Ovary (tissue), 9 donors: ENCODE data around the gene GOLGA8A. TPM values are rescaled to one million over a fixed set of nuclear protein-coding genes. Genes with fewer than 3 reads are reported as not detected.

Experiments
- DNase-seq, 5 donors: peaks; one replicate each; pipeline ENCODE4 v3.0.0-alpha.2; 2019 to 2020
- H3K27ac ChIP-seq, 2 donors: fragments of 200-600 bp; one replicate each; pipeline versions ENCODE4 v1.5.1 to v1.8.0; 2019 to 2022
- H3K27me3 ChIP-seq: fragments of 200-600 bp; one replicate; pipeline ENCODE4 v1.8.0; 2022
- H3K36me3 ChIP-seq: fragments of 200-600 bp; sonication (generic); one replicate; pipeline ENCODE4 v1.5.1; 2019
- H3K4me1 ChIP-seq: one replicate; pipeline ENCODE4 v1.8.1; 2013; ENCODE audit warnings: mild to moderate bottlenecking, moderate library complexity; ENCODE audit not compliant: insufficient read depth
- H3K4me3 ChIP-seq: fragments of 200-600 bp; sonication (generic); one replicate; pipeline ENCODE4 v1.5.1; 2017
- H3K9me3 ChIP-seq, 2 donors: fragments of 200-600 bp in 1 of 2; sonication (generic) in 1 of 2; one replicate each; pipeline versions ENCODE4 v1.5.1 to v1.8.1; 2013 to 2019; ENCODE audit warnings: mild to moderate bottlenecking in 1 of 2, moderate library complexity in 1 of 2
- EP300 ChIP-seq: sonication (generic); formaldehyde crosslinking; IDR thresholded peaks from one replicate; pipeline ENCODE4 v1.6.1; 2017; ENCODE audit warnings: antibody characterized with exemption
- POLR2A ChIP-seq: fragments of 450-650 bp; IDR thresholded peaks from one replicate; pipeline ENCODE4 v1.6.1; 2017; ENCODE audit warnings: antibody characterized with exemption, mild to moderate bottlenecking, moderate library complexity
- WGBS, 3 donors: extraction: QIAGEN DNeasy Blood & Tissue Kit in 1 of 3; methylation state at CpG; one replicate each; pipeline versions ENCODE4 v1.1.5 to v1.1.7; 2013 to 2017; 5-methylcytosine and 5-hydroxymethylcytosine counted together
- intact Hi-C, 4 donors: fragments of 100-400 bp; cut with DNase I; formaldehyde crosslinking; loops; one replicate each; pipeline versions ENCODE4 v1.11.0 to v1.15.1; 2022 to 2023
- polyA plus RNA-seq, 2 donors: library from polyadenylated mRNA; stranded (reverse); fragments of 200-250 nt in 1 of 2; fragments of 350-450 nt in 1 of 2; fragmentation: Illumina TruSeq in 1 of 2; extraction: RNeasy Lipid Tissue Mini Kit (QIAGEN cat#74804) in 1 of 2; gene quantifications; one replicate each; pipeline ENCODE4 v1.2.3, GENCODE V29; 2013 to 2014
- total RNA-seq, 7 donors: library from RNA; depleted of rRNA in 2 of 7; stranded (reverse); fragments of >200 nt in 2 of 7; fragmentation: NEBNext Ultra II Directional in 3 of 7; extraction: Animal tissue kit (Norgen Biotek cat#: 25700) in 3 of 7; gene quantifications; one replicate each; pipeline versions ENCODE4 v1.1.0 to v1.2.4, GENCODE V29; 2016 to 2023
- TF ChIP-seq, protein P1 (sequence below), 3 donors: fragments of 450-650 bp in 2 of 3; fragments of 200-600 bp in 1 of 3; IDR thresholded peaks; one replicate each; pipeline versions ENCODE4 v1.5.1 to v1.8.0; 2016 to 2022; ENCODE audit warnings: antibody characterized with exemption in 3 of 3, mild to moderate bottlenecking in 1 of 3
- donor health status: DM: no; HTN: no; CAD: no; lungs with moderate emphysema.
- donor health status: DM: no; HTN: no; CAD: no.
- donor health status: Bipolar disorder and iron deficiency.
- donor health status: DM: yes; HTN: yes; CAD: no.
- donor health status: DM: no; HTN: no; CAD: no.
- donor health status: DM: yes; HTN: yes; CAD: no.

Gene GOLGA8A
- total and polyA plus RNA-seq, 9 donors, result 21.7 to 130 (median 70.1) TPM

DNA sequence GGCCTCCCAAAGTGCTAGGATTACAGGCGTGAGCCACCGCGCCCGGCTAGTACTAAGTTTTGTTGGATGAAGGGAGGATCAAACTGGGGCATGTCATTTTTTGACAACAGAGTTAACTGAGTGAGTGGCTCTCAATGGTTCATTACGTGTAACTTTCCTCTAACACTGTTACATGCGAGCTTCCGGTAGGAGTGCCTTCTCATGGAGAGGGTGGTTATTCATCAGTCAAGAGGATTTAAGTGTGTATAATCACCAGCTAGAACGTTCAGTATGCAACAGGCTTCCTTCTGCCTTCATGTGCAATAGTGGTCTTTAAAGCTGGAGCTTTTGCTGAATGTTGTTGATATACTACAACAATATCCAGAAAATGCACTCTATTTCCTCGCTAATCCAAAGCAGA lies 19.1 kb upstream of the GOLGA8A start:
- no peaks in the 10 kb centered on the region for H3K4me1 ChIP-seq
- intact Hi-C loops, result no loop called here
- H3K27ac ChIP-seq, result no peak overlapping the region
- TF ChIP-seq POLR2A, result no peak
- TF ChIP-seq EP300, result no peak
- TF ChIP-seq, protein P1, sequence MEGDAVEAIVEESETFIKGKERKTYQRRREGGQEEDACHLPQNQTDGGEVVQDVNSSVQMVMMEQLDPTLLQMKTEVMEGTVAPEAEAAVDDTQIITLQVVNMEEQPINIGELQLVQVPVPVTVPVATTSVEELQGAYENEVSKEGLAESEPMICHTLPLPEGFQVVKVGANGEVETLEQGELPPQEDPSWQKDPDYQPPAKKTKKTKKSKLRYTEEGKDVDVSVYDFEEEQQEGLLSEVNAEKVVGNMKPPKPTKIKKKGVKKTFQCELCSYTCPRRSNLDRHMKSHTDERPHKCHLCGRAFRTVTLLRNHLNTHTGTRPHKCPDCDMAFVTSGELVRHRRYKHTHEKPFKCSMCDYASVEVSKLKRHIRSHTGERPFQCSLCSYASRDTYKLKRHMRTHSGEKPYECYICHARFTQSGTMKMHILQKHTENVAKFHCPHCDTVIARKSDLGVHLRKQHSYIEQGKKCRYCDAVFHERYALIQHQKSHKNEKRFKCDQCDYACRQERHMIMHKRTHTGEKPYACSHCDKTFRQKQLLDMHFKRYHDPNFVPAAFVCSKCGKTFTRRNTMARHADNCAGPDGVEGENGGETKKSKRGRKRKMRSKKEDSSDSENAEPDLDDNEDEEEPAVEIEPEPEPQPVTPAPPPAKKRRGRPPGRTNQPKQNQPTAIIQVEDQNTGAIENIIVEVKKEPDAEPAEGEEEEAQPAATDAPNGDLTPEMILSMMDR (IDR thresholded peaks at IDR 0.05), result no peak
- no peak overlapping the region for H3K4me3 ChIP-seq
- no peak for DNase-seq
- H3K36me3 ChIP-seq, result no peaks in the 10 kb centered on the region
- no peaks in the 10 kb centered on the region for H3K9me3 ChIP-seq
- WGBS, 3 donors, result 59 to 77% (median 75%) methylated on average over 9 of the region's 9 CpGs
- H3K27me3 ChIP-seq, result no peaks in the 10 kb centered on the region

DNA sequence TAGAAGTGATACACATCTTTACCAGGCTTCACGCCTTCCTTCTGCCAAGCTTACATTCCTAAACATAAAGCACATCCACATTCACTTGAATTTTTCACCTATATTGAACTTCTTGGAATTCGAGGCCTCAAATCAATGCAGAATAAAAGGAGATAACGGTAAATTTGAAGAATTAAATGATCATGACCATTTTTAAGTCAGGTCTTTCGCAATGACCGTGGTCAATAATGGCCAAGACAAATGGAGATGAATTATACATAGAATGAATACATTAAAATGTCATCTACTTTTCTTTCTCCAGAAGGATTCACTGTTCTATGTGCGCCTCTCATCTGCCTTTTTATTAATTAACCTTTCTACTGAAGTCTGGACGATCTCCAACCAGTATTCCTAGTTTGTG lies 5.3 kb upstream of the GOLGA8A start:
- no peaks in the 10 kb centered on the region for H3K36me3 ChIP-seq
- 83 to 86% (median 83%) methylated on average over 7 of the region's 7 CpGs for WGBS, 3 donors

DNA sequence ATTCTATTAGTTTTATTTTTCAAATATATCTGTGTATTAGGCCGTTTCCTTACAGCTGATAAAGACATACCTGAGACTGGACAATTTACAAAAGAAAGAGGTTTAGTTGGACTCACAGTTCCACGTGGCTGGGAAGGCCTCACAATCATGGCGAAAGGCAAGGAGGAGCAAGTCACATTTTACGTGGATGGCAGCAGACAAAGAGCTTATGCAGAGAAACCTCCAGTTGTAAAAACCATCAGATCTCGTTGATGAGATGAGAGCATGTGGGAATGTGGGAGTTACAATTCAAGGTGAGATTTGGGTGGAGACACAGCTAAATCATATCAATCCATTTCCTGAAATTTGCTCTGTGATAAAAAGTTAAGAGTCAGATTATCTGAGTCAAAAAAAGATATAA lies 2.3 kb upstream of the GOLGA8A start:
- 79 to 80% (median 80%) methylated on average over 5 of the region's 5 CpGs for WGBS, 3 donors
- Histone ChIP-seq H3K4me3 (no peak overlapping the region), H3K36me3 (no peaks in the 10 kb centered on the region), H3K27ac (no peak overlapping the region), H3K4me1 (peaks cover 9% of the 10 kb centered on the region), H3K9me3 (no peaks in the 10 kb centered on the region), H3K27me3 (no peaks in the 10 kb centered on the region)
- no peak for DNase-seq
- no peak for TF ChIP-seq POLR2A
- TF ChIP-seq, protein P1 (IDR thresholded peaks at IDR 0.05), result no peak
- TF ChIP-seq EP300, result no peak
- intact Hi-C loops, result no loop called here

More for the DNA sequence above, 5.3 kb upstream of the GOLGA8A start:
- no peak for DNase-seq
- intact Hi-C loops, result no loop called here
- Histone ChIP-seq H3K27ac (no peak overlapping the region), H3K27me3 (no peaks in the 10 kb centered on the region), H3K9me3 (no peaks in the 10 kb centered on the region), H3K4me3 (no peak overlapping the region), H3K4me1 (no peaks in the 10 kb centered on the region)
- TF ChIP-seq EP300 (no peak), POLR2A (no peak)
- TF ChIP-seq, protein P1 (IDR thresholded peaks at IDR 0.05), result no peak

DNA sequence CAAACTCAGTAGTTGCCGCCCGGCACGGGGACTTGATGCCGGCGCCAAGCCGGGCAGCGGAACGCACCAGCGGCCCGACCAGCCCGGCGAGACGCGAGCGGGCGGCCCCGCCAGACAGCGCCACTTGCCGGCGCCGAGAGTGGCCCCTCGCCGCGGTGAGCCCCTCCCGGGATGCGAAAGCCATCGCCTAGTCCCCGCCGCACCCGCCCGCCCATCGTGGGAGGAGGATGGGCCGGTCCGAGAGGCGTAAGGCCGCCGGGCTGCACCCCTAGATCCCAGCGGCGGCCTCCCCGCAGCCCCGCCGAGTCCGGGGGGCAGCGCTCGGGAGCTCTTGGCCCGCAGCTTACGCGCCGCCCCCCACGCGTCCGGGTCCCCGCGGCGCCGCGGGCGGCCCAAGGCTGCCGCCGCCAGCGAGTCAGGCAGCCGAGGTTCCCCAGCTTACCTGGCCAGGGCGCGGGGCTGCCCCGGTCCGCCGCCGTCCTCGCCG lies 609 bp downstream of the GOLGA8A start:
- intact Hi-C loops, result no loop called here
- Histone ChIP-seq H3K4me3 (peak overlapping the region; percentile 51), H3K27ac (peak overlapping the region in 1 of 2 donors; percentile 57), H3K27me3 (no peaks in the 10 kb centered on the region), H3K36me3 (no peaks in the 10 kb centered on the region), H3K4me1 (peaks cover 9% of the 10 kb centered on the region), H3K9me3 (no peaks in the 10 kb centered on the region)
- WGBS, 3 donors, result 0 to 2% (median 1%) methylated on average over 18 to 70 of the region's 70 CpGs
- no peak for TF ChIP-seq POLR2A
- no peak for TF ChIP-seq EP300
- TF ChIP-seq, protein P1 (IDR thresholded peaks at IDR 0.05), result no peak
- peak; percentile 15 to 65 (median 59) for DNase-seq
